ENCODE results near the gene UTY. TPM values are rescaled to one million over a fixed set of nuclear protein-coding genes. Genes with fewer than 3 reads are reported as not detected.

The UTY gene
- total and polyA plus RNA-seq, 10 of the 15 experiments (the other 5 are each of a cell fraction or from before 2014, with no cell fraction given) = 0.13 TPM; not detected in 9

GRCh38 chrY:13205214-13205613 is 274.6 kb downstream of the UTY start (continued):
- no peak for TF ChIP-seq CUX1 (IDR thresholded peaks at IDR 0.05; ENCODE audit: insufficient replicate concordance, low read depth, low read length)
- no peak for TF ChIP-seq CHD2 (IDR thresholded peaks at IDR 0.05; ENCODE audit: borderline replicate concordance, low read depth, low read length)
- TF ChIP-seq CBFB (IDR thresholded peaks at IDR 0.05; ENCODE audit: low read depth) = no peak

Other genes with a start within 250 kb of the UTY start
- gene TMSB4Y, start 223.9 kb upstream of the UTY start, total RNA-seq (2014; rRNA removed) = not detected in 2 replicates
- not detected in 2 replicates for gene TMSB4Y, start 223.9 kb upstream of the UTY start, total RNA-seq (2014; rRNA removed; fragmentation: Illumina TruSeq; extraction: Trizol)
- gene TMSB4Y, start 223.9 kb upstream of the UTY start, total RNA-seq (2021) = not detected in 2 replicates
- gene TMSB4Y, start 223.9 kb upstream of the UTY start, polyA plus RNA-seq (2011; rRNA removed) = not detected in 2 replicates
- gene TMSB4Y, start 223.9 kb upstream of the UTY start, polyA plus RNA-seq (2014; fragmentation: Illumina TruSeq; extraction: Trizol) = not detected in 2 replicates
- not detected for gene TMSB4Y, start 223.9 kb upstream of the UTY start, polyA plus RNA-seq (2014; fragmentation: Nextera tagmentation; extraction: Ambion mirVana)
- gene TMSB4Y, start 223.9 kb upstream of the UTY start, polyA plus RNA-seq (2014; rRNA removed) = not detected in 2 replicates
- gene TMSB4Y, start 223.9 kb upstream of the UTY start, polyA plus RNA-seq (2016; fragmentation: Nextera tagmentation; extraction: Ambion mirVana) = not detected